Measurements from ENCODE around the gene GUCY2D.
"Not testable (repeated sequence)": the region's sequence is repeated elsewhere in the genome, so short reads cannot be mapped to it uniquely, and the experiment has no call there.

Gene GUCY2D

DNA sequence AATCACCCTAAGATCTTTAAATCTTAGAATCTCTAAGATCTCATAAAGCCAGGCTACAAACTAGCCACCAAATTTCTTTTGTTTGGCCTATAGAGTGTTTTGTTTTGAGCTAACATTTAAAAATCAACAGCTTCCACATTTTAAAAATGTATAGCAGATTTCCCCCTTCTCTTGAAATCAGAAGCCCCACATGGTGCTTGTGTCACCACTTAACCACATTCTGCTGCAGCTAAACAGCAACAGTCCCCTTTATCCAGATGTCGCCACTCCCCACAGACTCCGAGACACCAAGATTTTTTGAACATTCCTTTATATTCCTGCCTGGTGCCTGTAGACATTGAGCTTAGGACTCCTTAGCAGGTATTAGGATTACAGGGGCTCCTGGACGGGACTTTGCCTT lies 16.0 kb downstream of the GUCY2D start:
- no peak for DNase-seq (ENCODE audit: low read depth)

DNA sequence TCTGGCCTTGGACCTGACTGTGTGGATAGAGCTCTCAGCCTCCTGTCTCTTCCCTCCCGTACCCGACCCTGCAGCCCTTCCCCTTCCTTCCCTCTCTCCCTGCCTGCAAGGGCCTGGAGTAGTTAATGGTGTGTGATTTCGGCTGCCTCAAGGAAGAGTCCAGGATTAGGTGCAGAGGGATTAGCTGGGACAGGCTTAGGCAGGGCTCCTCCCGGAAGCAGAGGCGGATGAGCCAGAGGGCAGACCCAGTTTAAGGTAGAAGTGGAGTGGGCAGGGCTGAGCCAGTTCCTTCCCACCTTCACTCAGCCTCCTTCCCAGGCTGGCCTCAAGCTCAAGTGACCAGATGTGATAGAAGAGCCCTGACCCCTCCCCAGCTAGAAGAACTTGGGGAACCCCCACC lies 16.8 kb downstream of the GUCY2D start:
- no peak for DNase-seq (ENCODE audit: low read depth)

DNA sequence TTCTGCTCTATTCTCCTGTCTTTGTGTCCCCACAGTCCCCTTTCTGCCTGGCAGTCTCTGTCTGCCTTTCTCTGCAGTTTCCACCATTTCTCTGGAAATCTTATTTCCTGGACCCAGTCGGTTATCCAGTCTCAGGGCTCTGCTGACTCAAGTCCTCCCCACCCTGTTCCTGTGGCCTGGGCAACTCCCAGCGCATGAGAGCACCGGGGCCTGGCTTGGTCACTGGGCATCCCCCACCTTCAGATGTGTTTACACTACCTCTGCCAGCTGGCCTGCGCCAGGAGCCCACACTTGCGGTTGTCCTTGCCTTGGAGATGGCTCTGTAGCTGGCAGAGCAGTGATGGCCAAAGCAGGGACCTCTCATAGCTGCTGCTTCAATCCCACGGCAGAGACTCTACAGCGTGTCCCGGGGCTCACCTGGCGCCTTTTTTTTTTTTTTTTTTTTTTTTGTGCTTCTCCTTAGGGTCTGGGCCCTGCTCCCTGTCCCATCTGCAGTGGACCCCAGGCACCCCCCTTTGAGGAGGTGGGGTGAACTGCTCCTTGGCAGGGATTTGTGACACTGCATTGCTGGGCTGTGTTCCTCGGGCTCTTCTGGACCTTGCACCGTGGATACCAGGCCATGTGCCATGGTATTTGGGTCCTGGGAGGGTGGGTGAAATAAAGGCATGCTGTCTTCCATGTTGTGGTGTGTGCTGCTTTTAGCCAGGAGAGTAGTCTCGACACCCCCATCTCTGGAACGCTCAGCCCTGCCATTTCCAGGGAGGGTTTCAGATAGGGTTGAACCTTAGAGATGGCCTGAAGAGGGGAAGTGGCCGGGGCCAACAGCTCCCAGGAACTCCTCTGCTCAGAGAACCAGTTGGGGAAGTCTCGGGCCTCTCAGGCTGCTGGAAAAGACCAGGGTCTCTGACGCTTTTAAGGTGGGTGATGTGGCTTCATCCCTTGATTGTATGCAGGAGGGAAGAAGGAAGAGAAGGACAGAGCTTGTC lies 17.5 kb downstream of the GUCY2D start:
- DNase-seq (ENCODE audit: low read depth), result no peak

- DNase-seq (ENCODE audit: low read depth), result no peak
Observed at GRCh38 chr17:8020776-8021564, 18.6 kb downstream of the GUCY2D start.

GRCh38 chr17:8021565-8022359 lies 19.3 kb downstream of the GUCY2D start:
- no peak for DNase-seq (ENCODE audit: low read depth)

DNA sequence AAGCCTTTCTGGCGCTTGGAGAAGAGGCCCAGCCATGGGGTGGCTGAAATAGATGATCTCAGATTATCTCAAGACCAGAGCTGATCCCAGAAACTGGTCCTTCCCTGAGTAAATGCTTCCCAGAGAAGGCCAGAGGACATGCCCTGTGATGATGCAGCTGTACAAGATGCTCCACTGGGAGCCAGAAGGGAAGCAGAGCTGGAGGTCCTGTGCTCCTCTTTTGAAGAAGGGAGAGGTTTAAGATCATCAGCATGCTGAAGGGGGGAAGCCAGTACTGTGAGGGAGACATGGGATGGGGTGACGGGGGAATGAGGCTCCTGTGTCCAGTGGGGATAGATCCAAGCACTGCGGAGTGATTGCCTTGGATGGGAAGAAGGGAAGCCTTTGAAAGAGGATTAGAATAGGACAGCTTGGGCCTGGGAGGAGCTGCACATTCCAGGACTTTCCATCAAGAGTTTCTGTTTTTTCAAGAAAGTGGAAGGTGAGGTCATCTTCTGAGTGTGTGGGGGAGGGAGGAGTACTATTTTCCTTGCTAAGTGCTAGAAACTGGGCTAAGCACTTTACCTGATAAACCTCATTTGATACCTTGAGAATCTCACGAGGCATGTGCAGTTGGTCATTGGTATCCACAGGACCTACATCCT lies 20.1 kb downstream of the GUCY2D start:
- no peak for DNase-seq (ENCODE audit: low read depth)

GRCh38 chr17:8024161-8024560 lies 21.7 kb downstream of the GUCY2D start:
- not testable (repeated sequence) for DNase-seq (ENCODE audit: low read depth)

DNA sequence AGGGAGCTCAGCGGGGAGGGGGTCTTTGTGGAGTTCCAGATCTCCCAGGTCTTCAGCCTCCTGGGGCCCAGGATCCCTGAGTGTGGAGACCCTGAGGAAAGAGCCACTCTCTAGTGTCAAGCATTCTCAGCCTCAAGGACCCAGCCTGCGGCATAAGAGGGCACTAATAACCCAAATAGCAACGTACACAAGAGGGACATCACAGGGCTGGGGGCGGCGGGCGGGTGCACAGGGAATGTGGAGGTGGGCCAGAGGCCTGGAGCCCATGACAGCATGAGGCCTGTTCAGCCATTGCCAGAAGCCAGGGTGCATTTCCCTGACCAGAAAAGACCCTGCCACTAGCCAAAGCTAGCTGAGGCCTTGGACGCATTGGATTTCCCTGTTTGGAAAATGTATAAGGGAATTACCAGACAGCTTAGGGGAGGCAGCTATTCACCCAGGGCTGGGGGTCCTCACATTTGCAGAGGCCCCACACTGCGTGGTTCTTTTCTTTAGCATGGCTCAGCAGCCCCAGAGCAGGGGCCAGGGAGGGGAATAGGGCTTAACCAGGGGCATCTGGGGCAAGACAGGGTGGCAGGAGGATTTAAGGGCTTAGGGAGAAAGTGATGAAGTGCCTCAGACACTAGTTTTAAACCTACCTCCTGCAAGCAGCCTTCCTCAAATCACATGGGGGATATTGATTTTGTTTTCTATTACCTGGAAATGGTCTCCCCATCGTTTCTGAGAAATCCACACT lies 22.9 kb downstream of the GUCY2D start:
- no peak for DNase-seq (ENCODE audit: low read depth)

DNA sequence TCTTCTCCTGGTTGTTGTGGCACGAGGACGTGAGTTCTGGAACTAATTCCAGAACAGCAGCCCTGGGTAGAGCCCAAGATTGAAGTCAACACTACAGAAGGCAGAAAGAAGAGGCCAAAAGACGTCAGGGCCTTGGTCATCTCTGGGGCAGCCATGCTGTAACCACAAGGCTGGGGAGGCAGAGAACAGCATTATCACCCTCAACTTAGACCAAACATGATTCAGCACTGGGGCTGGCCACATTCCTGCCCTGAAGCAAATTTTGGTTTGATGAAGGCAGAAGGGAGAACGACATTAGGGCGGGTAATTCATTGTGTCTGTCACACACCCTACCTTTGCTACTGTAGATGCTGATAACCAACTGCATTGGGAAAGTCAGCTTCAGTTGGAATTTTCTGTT lies 26.7 kb downstream of the GUCY2D start:
- DNase-seq (ENCODE audit: low read depth), result no peak

GRCh38 chr17:8031261-8031661 lies 28.8 kb downstream of the GUCY2D start:
- no peak for DNase-seq (ENCODE audit: low read depth)

DNA sequence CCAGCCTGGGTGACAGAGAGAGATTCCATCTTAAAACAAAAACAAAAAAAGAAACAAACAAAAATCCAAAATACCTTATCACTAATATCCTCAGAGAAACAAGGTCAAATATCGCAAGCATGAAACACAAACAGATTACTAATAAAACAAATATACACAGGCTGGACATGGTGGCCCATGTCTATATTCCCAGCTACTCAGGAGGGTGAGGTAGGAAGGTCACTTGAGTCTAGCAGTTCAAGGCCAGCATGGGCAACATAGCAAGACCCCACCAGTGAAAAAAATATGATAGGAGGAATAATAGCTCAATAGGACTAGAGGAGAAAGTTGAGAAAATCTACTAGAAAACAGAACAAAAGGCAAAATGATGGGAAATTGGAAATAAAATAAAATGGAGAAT lies 29.5 kb downstream of the GUCY2D start:
- DNase-seq (ENCODE audit: low read depth), result no peak

GRCh38 chr17:8032442-8032841 lies 30.0 kb downstream of the GUCY2D start:
- DNase-seq (ENCODE audit: low read depth), result no peak

GRCh38 chr17:8038954-8039610 lies 36.7 kb downstream of the GUCY2D start, which contains the start of gene ALOX15B:
Gene ALOX15B, plus strand, starts transcription at chr17:8039059. Its CDS starts 97 bp downstream, at chr17:8039156.
- DNase-seq (ENCODE audit: low read depth), result no peak

GRCh38 chr17:8039611-8040168 lies 37.3 kb downstream of the GUCY2D start:
- no peak for DNase-seq (ENCODE audit: low read depth)

- peak; percentile 16 for DNase-seq (ENCODE audit: low read depth)
Observed at GRCh38 chr17:8041249-8041928, 39.0 kb downstream of the GUCY2D start.

DNA sequence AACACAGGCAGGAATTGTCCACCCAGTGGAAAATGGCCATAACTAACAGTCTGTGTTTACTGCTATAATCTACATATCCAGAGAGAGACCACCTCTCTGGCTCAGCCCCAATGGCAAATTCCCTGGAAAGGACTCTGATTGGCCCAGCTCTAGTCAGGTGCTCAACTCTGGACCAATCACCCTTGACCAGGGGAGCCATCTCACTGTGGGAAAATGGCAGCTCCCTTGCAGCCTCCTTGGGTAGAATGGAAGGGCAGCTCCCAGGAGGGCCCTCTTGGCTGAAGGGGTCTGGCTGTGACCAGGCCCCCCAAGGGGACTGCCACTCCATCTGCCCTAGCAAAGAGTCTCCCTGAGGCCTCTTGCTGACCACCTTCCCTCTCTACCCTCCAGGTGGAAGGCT lies 39.6 kb downstream of the GUCY2D start:
- DNase-seq (ENCODE audit: low read depth), result no peak

DNA sequence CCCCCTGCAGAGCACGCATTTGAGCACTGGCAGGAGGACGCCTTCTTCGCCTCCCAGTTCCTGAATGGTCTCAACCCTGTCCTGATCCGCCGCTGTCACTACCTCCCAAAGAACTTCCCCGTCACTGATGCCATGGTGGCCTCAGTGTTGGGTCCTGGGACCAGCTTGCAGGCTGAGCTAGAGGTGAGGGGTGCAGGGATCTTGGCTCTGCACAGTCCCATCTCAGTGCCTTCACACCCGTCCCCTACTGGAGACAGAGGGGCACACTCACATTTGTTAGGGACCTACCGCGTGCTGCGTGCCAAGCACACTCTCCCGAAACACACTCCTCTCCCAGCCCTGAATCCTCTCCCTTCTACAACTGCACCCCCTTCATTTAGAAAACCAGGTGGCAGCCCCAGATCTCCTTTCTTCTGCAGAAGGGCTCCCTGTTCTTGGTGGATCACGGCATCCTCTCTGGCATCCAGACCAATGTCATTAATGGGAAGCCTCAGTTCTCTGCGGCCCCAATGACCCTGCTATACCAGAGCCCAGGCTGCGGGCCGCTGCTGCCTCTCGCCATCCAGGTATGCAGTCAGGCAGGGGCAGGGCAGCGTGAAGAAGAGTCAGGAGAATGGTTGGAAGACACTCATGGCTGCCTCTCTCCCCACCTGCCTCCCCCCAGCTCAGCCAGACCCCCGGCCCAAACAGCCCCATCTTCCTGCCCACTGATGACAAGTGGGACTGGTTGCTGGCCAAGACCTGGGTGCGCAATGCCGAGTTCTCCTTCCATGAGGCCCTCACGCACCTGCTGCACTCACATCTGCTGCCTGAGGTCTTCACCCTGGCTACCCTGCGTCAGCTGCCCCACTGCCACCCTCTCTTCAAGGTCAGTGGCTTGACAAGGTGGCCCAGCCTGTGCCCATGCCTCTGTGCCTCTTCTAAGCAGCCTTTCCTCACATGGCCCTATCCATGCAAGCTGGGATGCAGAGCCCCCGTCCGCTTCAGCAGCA lies 42.7 kb downstream of the GUCY2D start:
- no peak for DNase-seq (ENCODE audit: low read depth)

DNA sequence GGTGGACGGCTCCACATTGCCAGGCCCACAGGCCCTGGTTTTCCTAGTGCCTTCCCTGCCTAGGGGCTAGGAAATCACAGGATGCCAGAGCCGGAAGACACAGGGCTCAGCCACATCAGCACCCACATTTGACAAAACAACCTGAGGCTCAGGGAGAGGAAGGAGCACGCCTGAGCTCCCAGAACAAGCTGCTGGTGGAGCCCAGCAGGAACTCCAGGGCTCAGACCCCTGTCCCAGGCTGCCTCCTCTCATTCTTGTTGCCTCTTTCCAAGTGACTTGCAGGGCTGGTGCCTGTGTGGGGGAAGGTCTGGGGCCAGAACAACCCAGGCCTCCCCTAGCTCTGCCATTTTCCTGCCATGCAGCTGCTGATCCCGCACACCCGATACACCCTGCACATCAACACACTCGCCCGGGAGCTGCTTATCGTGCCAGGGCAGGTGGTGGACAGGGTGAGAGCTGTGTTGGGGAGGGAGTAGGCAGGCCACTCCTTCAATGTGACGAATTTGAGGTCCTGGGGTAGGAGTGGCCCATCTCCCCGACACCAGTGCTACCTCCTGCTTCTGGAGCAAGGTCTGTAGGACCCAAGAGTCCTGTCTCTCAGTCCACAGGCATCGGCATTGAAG lies 44.0 kb downstream of the GUCY2D start:
- DNase-seq (ENCODE audit: low read depth), result no peak
